GM18951 (cell line): ENCODE measurements around the gene MRPS21.

Experiments
- POLR2A ChIP-seq: IDR thresholded peaks from 4 replicates; pipeline ENCODE4 v1.6.1; 2011; ENCODE audit warnings: mild to moderate bottlenecking; ENCODE audit not compliant: insufficient read length, insufficient read depth; ENCODE audit errors: extremely low read depth
- in situ Hi-C: fragments of 300-500 bp; cut with MboI; formaldehyde crosslinking; loops from one replicate; pipeline ENCODE4 v1.12.0; 2022; ENCODE audit warnings: low sequenced_read_pairs, mixed read lengths, inconsistent platforms; ENCODE audit not compliant: unreplicated experiment

The MRPS21 gene

DNA sequence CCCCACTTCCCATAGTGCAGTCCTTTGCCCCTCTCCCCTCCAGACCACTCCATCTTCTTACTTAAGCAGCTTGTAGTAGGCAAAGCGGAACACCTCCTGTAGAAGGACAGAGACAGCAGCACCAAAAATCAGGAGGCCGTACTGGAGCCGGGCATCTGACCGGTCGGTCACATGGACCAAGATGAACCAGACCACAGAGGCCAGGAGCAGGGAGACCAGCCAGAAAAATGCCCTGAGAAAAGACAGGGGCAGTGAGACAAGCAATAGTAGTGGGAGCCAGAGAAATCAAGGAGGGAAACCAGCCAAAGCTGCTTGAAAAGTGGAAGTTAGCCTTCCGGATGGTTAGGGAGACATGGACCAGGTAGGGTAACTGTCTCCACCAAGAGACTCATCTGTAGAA is 25.8 kb upstream of the MRPS21 start:
- TF ChIP-seq POLR2A, result no peak
- in situ Hi-C loops, result no loop called here

DNA sequence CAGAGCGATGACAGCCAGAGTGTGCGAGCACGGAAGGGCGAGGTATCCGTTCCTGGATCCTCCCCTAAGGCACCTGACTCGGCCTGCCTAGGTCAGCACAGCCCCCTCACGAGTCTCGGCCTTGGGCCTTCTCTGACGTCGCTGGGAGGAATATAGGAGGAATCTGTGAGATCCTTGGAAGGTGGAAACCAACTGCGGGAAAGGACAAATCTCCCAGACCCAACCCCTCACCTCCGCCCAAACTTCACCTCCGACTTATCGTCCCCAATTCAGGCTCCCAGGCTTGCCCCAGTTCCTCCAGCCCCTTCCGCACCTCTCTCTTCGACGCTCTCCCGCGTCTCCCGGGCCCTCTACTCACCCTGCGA is 25.3 kb upstream of the MRPS21 start:
- TF ChIP-seq POLR2A, result no peak
- in situ Hi-C loops, result no loop called here

- in situ Hi-C loops, result no loop called here
- peak; percentile 71 for TF ChIP-seq POLR2A
Measured at GRCh38 chr1:150268705-150269403, 24.8 kb upstream of the MRPS21 start, which contains the start of gene APH1A. Gene APH1A, minus strand, starts transcription at chr1:150269016. Its CDS starts 206 bp downstream, at chr1:150268810.

GRCh38 chr1:150269451-150269850 is 24.2 kb upstream of the MRPS21 start:
- in situ Hi-C loops, result no loop called here
- no peak for TF ChIP-seq POLR2A

- TF ChIP-seq POLR2A, result no peak
- in situ Hi-C loops, result no loop called here
Measured at GRCh38 chr1:150271291-150271959, 22.2 kb upstream of the MRPS21 start.

DNA sequence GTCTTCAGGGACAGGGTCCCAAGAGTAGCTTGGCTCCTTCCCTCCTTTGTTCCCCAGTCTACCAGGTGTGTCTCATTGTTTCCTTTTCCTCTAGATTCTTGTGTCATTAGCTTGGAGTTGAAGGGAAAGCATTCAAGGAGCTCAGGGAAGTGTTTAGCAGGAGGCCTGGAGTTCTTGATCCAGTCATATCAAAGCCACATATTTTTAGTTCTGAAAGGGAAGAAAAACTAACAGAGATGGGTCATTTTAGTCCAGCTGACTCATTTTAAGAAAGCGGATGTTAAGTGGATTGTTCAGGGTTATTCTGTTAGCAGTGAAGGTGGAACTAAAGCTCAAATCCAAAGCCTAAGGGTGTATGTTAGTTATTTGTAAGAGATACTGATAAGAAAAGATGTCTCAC is 20.4 kb upstream of the MRPS21 start:
- in situ Hi-C loops, result no loop called here
- no peak for TF ChIP-seq POLR2A

DNA sequence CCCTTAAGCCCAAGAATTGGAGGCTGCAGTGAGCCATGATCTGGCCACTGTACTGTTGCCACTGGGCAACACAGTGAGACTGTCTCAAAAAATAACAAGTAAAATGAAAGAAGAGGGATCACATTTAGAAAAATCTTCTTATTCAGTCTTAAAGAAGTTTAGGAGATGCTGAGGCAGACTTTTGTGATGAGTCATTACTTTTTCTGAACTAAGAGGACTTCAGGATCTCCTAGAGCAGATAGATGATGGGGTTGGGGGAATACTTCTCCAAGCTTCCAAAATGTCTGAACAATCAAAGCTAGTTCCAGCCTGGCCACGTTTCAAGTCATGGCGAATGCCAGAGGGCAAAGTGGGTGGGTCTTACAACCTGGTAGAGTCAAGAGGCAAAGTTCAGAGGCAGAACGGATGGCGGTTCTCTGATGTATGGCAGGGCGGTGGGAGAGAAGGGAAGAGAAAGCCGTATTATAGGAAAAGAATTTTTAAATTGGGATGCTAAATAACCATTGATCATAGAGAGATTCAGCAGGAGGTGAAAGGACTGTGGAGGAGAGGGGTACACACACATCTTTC is 13.4 kb upstream of the MRPS21 start:
- no peak for TF ChIP-seq POLR2A
- in situ Hi-C loops, result no loop called here

DNA sequence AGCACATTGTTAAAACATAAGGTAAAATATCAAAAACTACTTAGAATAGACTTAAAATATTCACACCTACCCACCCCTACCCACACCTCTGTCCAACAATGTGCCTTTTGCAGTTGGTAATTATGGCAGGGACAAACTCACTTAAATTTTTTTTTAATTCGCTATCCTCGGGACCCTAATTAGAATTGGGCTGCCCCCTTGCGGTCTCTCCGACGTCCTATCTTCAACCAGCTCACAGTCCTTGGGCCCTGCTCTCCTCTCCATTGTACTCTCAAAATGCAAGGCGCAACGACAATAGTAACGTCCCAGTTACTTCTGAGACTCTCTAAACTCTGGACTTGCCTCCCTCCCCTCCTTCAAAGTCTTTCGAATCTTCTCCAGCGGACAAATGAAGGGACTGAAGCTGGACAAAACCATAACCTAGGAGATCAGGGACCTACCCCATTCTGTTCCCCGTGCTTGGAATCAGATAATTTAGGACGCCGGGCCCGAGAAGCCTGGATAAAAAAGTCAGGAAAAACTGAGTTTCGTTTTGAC is 12.4 kb upstream of the MRPS21 start:
- in situ Hi-C loops, result no loop called here
- no peak for TF ChIP-seq POLR2A

- in situ Hi-C loops, result no loop called here
- TF ChIP-seq POLR2A, result no peak
Measured at GRCh38 chr1:150281758-150282557, 11.7 kb upstream of the MRPS21 start, which contains the start of gene CIART. Gene CIART, plus strand, starts transcription at chr1:150282554. Its CDS starts 714 bp downstream, at chr1:150283268.

DNA sequence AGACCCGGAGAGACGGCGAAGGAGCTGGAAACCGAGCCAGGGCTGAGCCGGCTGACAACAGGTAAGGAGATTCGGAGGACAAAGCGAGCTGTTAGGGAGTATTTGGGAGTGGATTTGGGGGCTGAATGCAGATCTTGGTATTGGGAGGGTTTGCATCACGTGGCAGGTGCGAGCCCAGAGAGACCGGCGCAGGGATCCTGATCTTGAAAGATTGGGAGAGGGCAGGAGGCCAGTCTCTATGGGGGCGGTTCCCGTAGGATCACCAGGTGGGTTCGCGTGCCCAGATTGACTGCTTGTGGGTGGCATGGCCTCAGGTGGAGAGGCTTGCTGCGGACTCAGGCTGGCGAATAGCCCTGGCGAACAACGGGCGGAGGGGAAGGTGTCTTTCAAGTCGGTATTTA is 11.1 kb upstream of the MRPS21 start:
- in situ Hi-C loops, result no loop called here
- TF ChIP-seq POLR2A, result no peak

DNA sequence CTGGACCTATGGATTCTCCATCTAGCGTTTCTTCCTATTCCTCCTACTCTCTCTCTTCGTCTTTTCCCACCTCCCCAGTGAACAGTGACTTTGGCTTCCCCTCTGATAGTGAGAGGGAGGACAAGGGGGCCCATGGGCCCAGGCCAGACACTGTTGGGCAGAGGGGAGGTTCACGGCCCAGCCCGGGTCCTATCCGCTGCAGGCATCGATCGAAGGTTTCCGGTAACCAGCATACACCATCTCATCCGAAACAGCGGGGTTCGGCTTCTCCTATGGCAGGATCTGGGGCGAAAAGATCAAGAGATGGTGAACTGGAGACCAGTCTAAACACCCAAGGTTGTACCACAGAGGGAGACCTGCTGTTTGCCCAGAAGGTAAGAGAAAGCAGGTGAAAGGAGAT is 10.4 kb upstream of the MRPS21 start:
- in situ Hi-C loops, result no loop called here
- no peak for TF ChIP-seq POLR2A

DNA sequence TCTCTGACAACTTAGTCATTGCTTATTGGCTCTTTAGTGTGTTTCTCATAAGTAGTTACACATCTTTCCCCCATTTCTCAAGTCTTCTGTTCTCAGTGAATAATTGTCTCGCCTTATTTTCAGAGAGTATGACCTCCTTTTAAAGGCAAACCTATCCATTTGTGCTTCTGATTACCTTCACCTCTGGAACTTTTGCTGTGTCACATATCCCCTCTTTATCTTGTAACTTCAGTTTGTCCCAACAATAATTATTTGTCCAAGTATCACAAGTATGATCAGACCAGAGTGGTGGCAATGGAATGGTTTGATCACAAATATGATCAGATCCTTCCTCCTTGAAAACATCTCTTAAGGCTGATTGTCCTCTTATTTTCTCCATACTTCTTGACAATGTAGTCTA is 5.3 kb upstream of the MRPS21 start:
- no peak for TF ChIP-seq POLR2A
- in situ Hi-C loops, result no loop called here

- in situ Hi-C loops, result no loop called here
- TF ChIP-seq POLR2A, result no peak
Measured at GRCh38 chr1:150288822-150289221, 4.8 kb upstream of the MRPS21 start.
